ENCODE results near the gene ATP11C. TPM values are rescaled to one million over a fixed set of nuclear protein-coding genes. Genes with fewer than 3 reads are reported as not detected.

Gene ATP11C
- total RNA-seq, 4 donors from 2014 or later, result 35.6 to 67.9 (median 52.4) TPM

DNA sequence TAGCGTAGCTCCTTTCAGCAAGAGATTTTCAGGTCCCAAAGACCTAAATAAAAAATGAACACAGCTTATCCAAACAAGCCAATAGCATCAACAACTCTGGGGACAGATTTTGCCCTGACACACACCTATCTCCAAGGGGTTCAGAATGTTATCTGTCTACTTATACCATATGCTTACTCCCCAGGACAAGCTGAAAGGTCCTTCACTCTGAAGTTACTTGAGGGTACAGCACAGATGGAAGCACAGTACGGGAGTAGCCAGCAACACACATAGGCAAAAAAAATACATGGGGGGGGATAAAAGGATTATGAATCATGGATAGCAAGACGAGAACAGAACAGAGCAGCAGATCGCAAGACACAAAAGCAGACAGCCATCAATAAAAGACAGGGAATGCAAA, 134.2 kb downstream of the ATP11C start:
- Histone ChIP-seq H3K4me1 (no peaks in the 10 kb centered on the region), H3K36me3 (no peaks in the 10 kb centered on the region), H3K9me3 (no peaks in the 10 kb centered on the region), H3K27ac (no peak overlapping the region), H3K4me3 (no peak overlapping the region), H3K27me3 (no peaks in the 10 kb centered on the region)
- no peak for DNase-seq
- TF ChIP-seq, protein P1, sequence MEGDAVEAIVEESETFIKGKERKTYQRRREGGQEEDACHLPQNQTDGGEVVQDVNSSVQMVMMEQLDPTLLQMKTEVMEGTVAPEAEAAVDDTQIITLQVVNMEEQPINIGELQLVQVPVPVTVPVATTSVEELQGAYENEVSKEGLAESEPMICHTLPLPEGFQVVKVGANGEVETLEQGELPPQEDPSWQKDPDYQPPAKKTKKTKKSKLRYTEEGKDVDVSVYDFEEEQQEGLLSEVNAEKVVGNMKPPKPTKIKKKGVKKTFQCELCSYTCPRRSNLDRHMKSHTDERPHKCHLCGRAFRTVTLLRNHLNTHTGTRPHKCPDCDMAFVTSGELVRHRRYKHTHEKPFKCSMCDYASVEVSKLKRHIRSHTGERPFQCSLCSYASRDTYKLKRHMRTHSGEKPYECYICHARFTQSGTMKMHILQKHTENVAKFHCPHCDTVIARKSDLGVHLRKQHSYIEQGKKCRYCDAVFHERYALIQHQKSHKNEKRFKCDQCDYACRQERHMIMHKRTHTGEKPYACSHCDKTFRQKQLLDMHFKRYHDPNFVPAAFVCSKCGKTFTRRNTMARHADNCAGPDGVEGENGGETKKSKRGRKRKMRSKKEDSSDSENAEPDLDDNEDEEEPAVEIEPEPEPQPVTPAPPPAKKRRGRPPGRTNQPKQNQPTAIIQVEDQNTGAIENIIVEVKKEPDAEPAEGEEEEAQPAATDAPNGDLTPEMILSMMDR (IDR thresholded peaks at IDR 0.05), result no peak
- TF ChIP-seq POLR2A (IDR thresholded peaks at IDR 0.05), result no peak
- intact Hi-C loops (cut with DNase I; ENCODE audit: low total_unique reads), result no loop called here

DNA sequence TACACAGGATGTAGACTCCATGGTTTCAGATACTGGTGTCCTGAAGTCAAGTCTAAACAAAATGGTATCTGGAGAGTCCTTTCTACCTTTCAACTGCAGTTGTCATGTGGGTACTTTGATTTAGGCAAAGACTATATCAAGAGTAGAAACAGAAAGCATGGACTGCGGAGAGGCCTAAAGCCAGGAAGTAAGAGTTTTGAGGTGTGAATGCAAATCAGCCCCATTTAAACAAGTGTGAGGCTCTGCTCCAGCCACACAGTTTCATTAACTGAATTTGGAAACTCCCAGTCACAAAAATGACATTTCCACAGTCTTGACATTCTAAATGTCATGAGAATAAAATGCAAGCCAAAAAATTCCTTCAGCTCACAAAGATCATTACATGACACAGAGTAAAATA, 137.7 kb downstream of the ATP11C start:
- TF ChIP-seq, protein P1 (IDR thresholded peaks at IDR 0.05), result no peak
- TF ChIP-seq POLR2A (IDR thresholded peaks at IDR 0.05), result no peak
- H3K36me3 ChIP-seq, result no peaks in the 10 kb centered on the region
- H3K9me3 ChIP-seq, result no peaks in the 10 kb centered on the region
- H3K4me1 ChIP-seq, result no peaks in the 10 kb centered on the region
- DNase-seq, result no peak
- intact Hi-C loops (cut with DNase I; ENCODE audit: low total_unique reads), result no loop called here
- H3K27me3 ChIP-seq, result no peaks in the 10 kb centered on the region
- H3K27ac ChIP-seq, result no peak overlapping the region
- H3K4me3 ChIP-seq, result no peak overlapping the region

DNA sequence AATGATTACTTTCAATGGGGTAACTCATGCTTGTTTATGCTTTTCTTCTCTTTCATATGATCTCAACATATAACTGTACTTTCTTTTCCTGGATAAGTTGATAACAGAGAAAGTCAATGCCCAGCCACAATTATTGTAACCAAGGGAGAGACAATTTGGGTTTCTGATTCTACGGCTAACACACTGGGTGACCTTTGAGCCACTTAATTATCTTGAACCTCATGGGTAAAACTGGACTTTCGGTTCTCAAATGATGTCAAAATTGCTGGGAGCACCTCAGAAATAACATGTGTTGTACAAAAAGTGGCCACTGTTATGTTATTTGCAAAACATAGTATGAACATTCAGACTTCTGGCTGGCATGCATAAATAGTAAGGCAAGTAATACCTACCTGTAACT, 145.3 kb downstream of the ATP11C start:
- H3K27me3 ChIP-seq, result no peaks in the 10 kb centered on the region
- no peak for TF ChIP-seq POLR2A (IDR thresholded peaks at IDR 0.05)
- TF ChIP-seq, protein P1 (IDR thresholded peaks at IDR 0.05), result no peak
- no peak overlapping the region for H3K27ac ChIP-seq
- intact Hi-C loops (cut with DNase I; ENCODE audit: low total_unique reads), result no loop called here
- H3K9me3 ChIP-seq, result no peaks in the 10 kb centered on the region
- no peak overlapping the region for H3K4me3 ChIP-seq
- no peaks in the 10 kb centered on the region for H3K4me1 ChIP-seq
- DNase-seq, result no peak
- H3K36me3 ChIP-seq, result no peaks in the 10 kb centered on the region

DNA sequence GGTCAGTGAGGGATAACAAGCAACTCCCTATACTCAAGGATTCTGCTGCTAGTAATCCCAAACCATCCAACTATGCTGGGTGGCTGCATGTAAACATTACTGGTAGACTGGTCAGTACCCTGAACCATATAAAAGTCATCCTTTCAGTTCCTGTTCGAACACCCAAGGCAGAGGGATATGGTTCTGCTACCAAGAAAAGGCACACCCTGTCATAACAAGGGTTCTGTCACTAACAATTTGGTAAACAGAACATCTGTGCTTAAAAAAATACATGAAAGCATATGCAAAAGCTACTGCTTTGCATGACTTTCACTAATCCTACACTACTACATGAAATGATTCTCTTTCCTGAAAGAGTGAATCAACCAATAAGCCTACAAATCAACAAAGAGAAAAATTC, 148.0 kb downstream of the ATP11C start:
- no peak for TF ChIP-seq POLR2A (IDR thresholded peaks at IDR 0.05)
- TF ChIP-seq, protein P1 (IDR thresholded peaks at IDR 0.05), result no peak
- no peak for DNase-seq
- H3K9me3 ChIP-seq, result no peaks in the 10 kb centered on the region
- H3K27me3 ChIP-seq, result no peaks in the 10 kb centered on the region
- no peaks in the 10 kb centered on the region for H3K4me1 ChIP-seq
- H3K36me3 ChIP-seq, result no peaks in the 10 kb centered on the region
- intact Hi-C loops (cut with DNase I; ENCODE audit: low total_unique reads), result no loop called here
- no peak overlapping the region for H3K27ac ChIP-seq
- H3K4me3 ChIP-seq, result no peak overlapping the region

DNA sequence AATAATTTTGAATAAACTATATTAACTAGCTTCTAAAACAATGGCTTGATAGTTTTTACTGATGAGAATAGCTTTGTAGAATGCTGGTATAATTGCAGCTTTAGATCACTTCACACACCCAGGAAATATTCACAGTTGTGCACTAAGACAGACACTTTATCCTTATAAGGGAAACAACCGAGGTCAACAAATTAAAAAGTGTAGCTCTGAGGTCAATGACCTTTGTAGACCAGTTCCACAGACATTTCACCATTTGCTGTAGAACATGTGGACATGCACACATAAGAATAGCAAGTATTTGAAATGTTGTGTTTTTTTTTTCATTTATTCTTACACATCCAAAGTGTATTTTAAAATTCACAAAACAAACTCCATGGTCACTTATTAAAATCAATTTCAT, 148.9 kb downstream of the ATP11C start:
- no peaks in the 10 kb centered on the region for H3K36me3 ChIP-seq
- DNase-seq, result no peak
- H3K27ac ChIP-seq, result no peak overlapping the region
- TF ChIP-seq, protein P1 (IDR thresholded peaks at IDR 0.05), result no peak
- TF ChIP-seq POLR2A (IDR thresholded peaks at IDR 0.05), result no peak
- H3K27me3 ChIP-seq, result no peaks in the 10 kb centered on the region
- H3K4me3 ChIP-seq, result no peak overlapping the region
- intact Hi-C loops (cut with DNase I; ENCODE audit: low total_unique reads), result no loop called here
- H3K9me3 ChIP-seq, result no peaks in the 10 kb centered on the region
- H3K4me1 ChIP-seq, result no peaks in the 10 kb centered on the region

Data from uterus (tissue), 4 donors.